ENCODE measurements around the gene CNOT10.

The CNOT10 gene

GRCh38 chr3:32819551-32820348 is 134.8 kb downstream of the CNOT10 start:
- DNase-seq, result no peak

- no peak for DNase-seq
These were observed 135.4 kb downstream of the CNOT10 start for GRCh38 chr3:32820430-32820829.

GRCh38 chr3:32820971-32821685 is 136.1 kb downstream of the CNOT10 start:
- DNase-seq, result no peak

GRCh38 chr3:32821686-32822296 is 136.8 kb downstream of the CNOT10 start:
- DNase-seq, result no peak

GRCh38 chr3:32822609-32823498 is 137.9 kb downstream of the CNOT10 start:
- DNase-seq, result no peak
